ENCODE results near the gene EPHA4. TPM values are rescaled to one million over a fixed set of nuclear protein-coding genes. Genes with fewer than 3 reads are reported as not detected.
A peak's percentile ranks its signal among the peaks of the same experiment; 100 is the strongest.

Gene EPHA4
- total and polyA plus RNA-seq, 8 donors, result 0.56 to 28.1 (median 5.8) TPM; not detected in 1

- no peak overlapping the region for H3K27ac ChIP-seq
- TF ChIP-seq POLR2AphosphoS5 (IDR thresholded peaks at IDR 0.05) (no peak), CTCF (IDR thresholded peaks at IDR 0.05) (no peak), EP300 (IDR thresholded peaks at IDR 0.05) (no peak), POLR2A (IDR thresholded peaks at IDR 0.05) (no peak)
- H3K4me1 ChIP-seq, result peaks cover 0 to 14% (median 0%) of the 10 kb centered on the region in 4 donors
- H3K4me3 ChIP-seq, result no peak overlapping the region
- H3K36me3 ChIP-seq, result peaks cover 0 to 18% (median 9%) of the 10 kb centered on the region in 4 donors
- H3K9me3 ChIP-seq, result no peaks in the 10 kb centered on the region
- 80 to 89% (median 86%) methylated on average over 1 of the region's 1 CpG for WGBS, 5 donors
- intact Hi-C loops (cut with DNase I; ENCODE audit: low total_unique reads), result no loop called here
- no peak for DNase-seq
- no peaks in the 10 kb centered on the region for H3K27me3 ChIP-seq
Observed at GRCh38 chr2:221443645-221444044, 128.5 kb downstream of the EPHA4 start.

GRCh38 chr2:221442128-221442527, 130.0 kb downstream of the EPHA4 start:
- no peak overlapping the region for H3K4me3 ChIP-seq
- no peak for TF ChIP-seq EP300 (IDR thresholded peaks at IDR 0.05)
- TF ChIP-seq POLR2AphosphoS5 (IDR thresholded peaks at IDR 0.05), result no peak
- TF ChIP-seq POLR2A (IDR thresholded peaks at IDR 0.05), result no peak
- TF ChIP-seq CTCF (IDR thresholded peaks at IDR 0.05), result no peak
- no peaks in the 10 kb centered on the region for H3K9me3 ChIP-seq
- no peaks in the 10 kb centered on the region for H3K27me3 ChIP-seq
- WGBS, 5 donors, result 93 to 98% (median 96%) methylated on average over 4 of the region's 4 CpGs
- intact Hi-C loops (cut with DNase I; ENCODE audit: low total_unique reads), result no loop called here
- peaks cover 0 to 10% (median 0%) of the 10 kb centered on the region in 4 donors for H3K4me1 ChIP-seq
- H3K36me3 ChIP-seq, result peaks cover 0 to 18% (median 9%) of the 10 kb centered on the region in 4 donors
- peak in 1 of 2 donors; percentile 37 for DNase-seq
- no peak overlapping the region for H3K27ac ChIP-seq

- Histone ChIP-seq H3K27ac (no peak overlapping the region), H3K27me3 (no peaks in the 10 kb centered on the region), H3K9me3 (no peaks in the 10 kb centered on the region), H3K36me3 (peaks cover 0 to 18% (median 9%) of the 10 kb centered on the region in 4 donors), H3K4me1 (peaks cover 0 to 4% (median 0%) of the 10 kb centered on the region in 4 donors), H3K4me3 (no peak overlapping the region)
- intact Hi-C loops (cut with DNase I; ENCODE audit: low total_unique reads), result no loop called here
- 60 to 81% (median 78%) methylated on average over 11 of the region's 11 CpGs for WGBS, 5 donors
- TF ChIP-seq POLR2AphosphoS5 (IDR thresholded peaks at IDR 0.05) (no peak), EP300 (IDR thresholded peaks at IDR 0.05) (no peak), CTCF (IDR thresholded peaks at IDR 0.05) (no peak), POLR2A (IDR thresholded peaks at IDR 0.05) (no peak)
- DNase-seq, result no peak
Observed at GRCh38 chr2:221439761-221440479, 132.2 kb downstream of the EPHA4 start.

DNA sequence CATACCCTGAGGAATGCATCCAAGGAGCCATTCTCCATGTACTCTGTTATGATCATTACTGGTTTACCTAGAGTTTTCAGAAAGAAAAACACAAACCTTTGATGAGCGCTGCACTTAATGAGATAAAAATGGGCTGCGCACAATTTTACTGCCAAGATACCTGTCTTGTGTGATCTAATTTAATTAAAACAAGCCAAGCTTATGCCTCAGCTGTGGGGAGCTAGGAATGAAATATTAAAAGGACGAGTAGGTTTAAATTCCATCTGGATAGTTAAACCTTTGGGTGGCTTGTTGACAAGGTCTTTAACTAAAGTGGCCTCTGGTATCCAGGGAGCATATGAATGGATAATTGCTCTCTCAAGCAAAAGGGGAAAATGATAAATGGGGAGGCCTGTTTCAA, 135.0 kb downstream of the EPHA4 start:
- Histone ChIP-seq H3K4me1 (no peaks in the 10 kb centered on the region), H3K36me3 (peaks cover 0 to 28% (median 10%) of the 10 kb centered on the region in 4 donors), H3K4me3 (no peak overlapping the region), H3K9me3 (no peaks in the 10 kb centered on the region), H3K27me3 (no peaks in the 10 kb centered on the region), H3K27ac (no peak overlapping the region)
- intact Hi-C loops (cut with DNase I; ENCODE audit: low total_unique reads), result no loop called here
- WGBS, 5 donors, result 40 to 96% (median 94%) methylated on average over 3 of the region's 3 CpGs
- no peak for DNase-seq
- TF ChIP-seq POLR2A (IDR thresholded peaks at IDR 0.05) (no peak), CTCF (IDR thresholded peaks at IDR 0.05) (no peak), EP300 (IDR thresholded peaks at IDR 0.05) (no peak), POLR2AphosphoS5 (IDR thresholded peaks at IDR 0.05) (no peak)

Measured in stomach (tissue), 9 donors.